ENCODE measurements around the gene CTSO. TPM values are rescaled to one million over a fixed set of nuclear protein-coding genes. Genes with fewer than 3 reads are reported as not detected.

Gene CTSO
- total and polyA plus RNA-seq, 3 experiments from 2014 or later, result 4.1 to 39.1 (median 4.1) TPM

DNA sequence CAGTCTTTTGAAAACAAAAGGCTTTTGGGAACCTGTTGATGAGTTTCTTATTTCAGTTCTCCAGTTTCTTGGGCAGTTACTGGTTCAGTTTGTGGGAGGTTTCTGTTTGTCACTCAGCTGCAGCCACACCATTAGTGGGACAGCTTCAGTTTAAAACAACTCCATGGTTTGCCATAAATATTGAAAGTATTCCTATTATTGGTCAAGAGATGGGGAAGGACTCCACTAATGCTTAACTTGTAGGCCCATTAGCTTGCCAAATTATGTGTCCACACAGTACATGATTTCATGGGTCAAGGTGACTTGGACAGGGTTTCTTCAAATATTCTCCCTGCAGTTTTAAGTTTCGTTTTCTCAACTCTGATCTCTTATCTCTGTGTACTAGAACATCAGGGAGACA lies 72.1 kb downstream of the CTSO start:
- no peaks in the 10 kb centered on the region for H3K27me3 Mint-ChIP-seq
- H3K27ac Mint-ChIP-seq, result no peak overlapping the region
- no peak overlapping the region for H3K4me3 Mint-ChIP-seq
- H3K9me3 ChIP-seq (ENCODE audit: low read length), result no peaks in the 10 kb centered on the region
- POLR2A ChIA-PET, result no interaction called here
- no peak overlapping the region for H3K27ac ChIP-seq (ENCODE audit: low read depth, low read length)
- no peaks in the 10 kb centered on the region for H3K36me3 ChIP-seq (ENCODE audit: insufficient read depth, low read length)
- no peaks in the 10 kb centered on the region for H3K4me1 ChIP-seq (ENCODE audit: insufficient read depth, low read length)
- CTCF ChIA-PET, result no interaction called here
- no peak for DNase-seq
- no peaks in the 10 kb centered on the region for H3K36me3 Mint-ChIP-seq
- H3K9me3 Mint-ChIP-seq, result peaks cover 0 to 7% (median 2%) of the 10 kb centered on the region in 5 donors
- H3K27me3 ChIP-seq (ENCODE audit: insufficient read depth, low read length, poor library complexity, severe bottlenecking), result no peaks in the 10 kb centered on the region
- no peaks in the 10 kb centered on the region for H3K4me1 Mint-ChIP-seq
- H3K4me3 ChIP-seq (ENCODE audit: low read length), result no peak overlapping the region

DNA sequence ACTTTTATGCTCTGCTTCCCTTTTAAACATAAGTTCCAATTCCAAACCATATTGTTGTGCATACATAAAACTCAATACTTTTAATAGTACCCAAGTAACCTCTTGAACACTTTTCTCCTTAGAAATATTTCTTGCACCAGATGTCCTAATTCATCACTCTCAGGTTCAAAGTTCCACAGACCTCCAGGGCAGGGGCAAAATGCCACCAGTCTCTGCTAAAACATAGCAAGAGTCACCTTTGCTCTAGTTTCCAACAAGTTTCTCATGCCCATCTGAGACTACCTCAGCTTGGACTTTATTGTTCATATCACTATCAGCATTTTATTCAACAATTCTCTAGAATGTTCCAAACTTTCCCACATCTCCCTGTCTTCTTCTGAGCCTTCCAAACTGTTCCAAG lies 73.9 kb downstream of the CTSO start:
- no peak overlapping the region for H3K27ac Mint-ChIP-seq
- ChIA-PET POLR2A (no interaction called here), CTCF (no interaction called here)
- Histone ChIP-seq H3K4me1 (ENCODE audit: insufficient read depth, low read length) (no peaks in the 10 kb centered on the region), H3K27ac (ENCODE audit: low read depth, low read length) (no peak overlapping the region), H3K4me3 (ENCODE audit: low read length) (no peak overlapping the region), H3K27me3 (ENCODE audit: insufficient read depth, low read length, poor library complexity, severe bottlenecking) (no peaks in the 10 kb centered on the region), H3K36me3 (ENCODE audit: insufficient read depth, low read length) (no peaks in the 10 kb centered on the region), H3K9me3 (ENCODE audit: low read length) (no peaks in the 10 kb centered on the region)
- no peaks in the 10 kb centered on the region for H3K36me3 Mint-ChIP-seq
- no peaks in the 10 kb centered on the region for H3K27me3 Mint-ChIP-seq
- no peaks in the 10 kb centered on the region for H3K4me1 Mint-ChIP-seq
- no peak for DNase-seq
- H3K9me3 Mint-ChIP-seq, result peaks cover 0 to 8% (median 5%) of the 10 kb centered on the region in 5 donors
- H3K4me3 Mint-ChIP-seq, result no peak overlapping the region

DNA sequence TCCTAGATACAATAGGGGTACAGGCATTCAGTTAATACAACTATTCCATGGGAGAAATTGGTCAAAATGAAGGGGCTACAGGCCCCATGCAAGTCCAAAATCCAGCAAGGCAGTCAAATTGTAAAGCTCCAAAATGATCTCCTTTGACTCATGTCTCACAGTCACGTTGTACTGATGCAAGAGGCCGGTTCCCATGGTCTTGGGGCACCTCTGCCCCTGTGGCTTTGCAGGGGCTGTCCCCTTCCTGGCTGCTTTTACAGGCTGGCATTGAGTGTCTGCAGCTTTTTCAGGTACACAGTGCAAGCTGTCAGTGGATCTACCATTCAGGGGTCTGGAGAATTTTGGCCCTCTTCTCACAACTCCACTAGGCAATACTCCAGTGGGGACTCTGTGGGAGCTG lies 75.1 kb downstream of the CTSO start:
- Histone ChIP-seq H3K4me1 (ENCODE audit: insufficient read depth, low read length) (no peaks in the 10 kb centered on the region), H3K27me3 (ENCODE audit: insufficient read depth, low read length, poor library complexity, severe bottlenecking) (no peaks in the 10 kb centered on the region), H3K4me3 (ENCODE audit: low read length) (no peak overlapping the region), H3K27ac (ENCODE audit: low read depth, low read length) (no peak overlapping the region), H3K36me3 (ENCODE audit: insufficient read depth, low read length) (no peaks in the 10 kb centered on the region), H3K9me3 (ENCODE audit: low read length) (no peaks in the 10 kb centered on the region)
- H3K4me3 Mint-ChIP-seq, result no peak overlapping the region
- POLR2A ChIA-PET, result no interaction called here
- H3K9me3 Mint-ChIP-seq, result peaks cover 0 to 7% (median 5%) of the 10 kb centered on the region in 5 donors
- no peak overlapping the region for H3K27ac Mint-ChIP-seq
- CTCF ChIA-PET, result no interaction called here
- no peak for DNase-seq
- no peaks in the 10 kb centered on the region for H3K36me3 Mint-ChIP-seq
- H3K4me1 Mint-ChIP-seq, result no peaks in the 10 kb centered on the region
- H3K27me3 Mint-ChIP-seq, result no peaks in the 10 kb centered on the region

DNA sequence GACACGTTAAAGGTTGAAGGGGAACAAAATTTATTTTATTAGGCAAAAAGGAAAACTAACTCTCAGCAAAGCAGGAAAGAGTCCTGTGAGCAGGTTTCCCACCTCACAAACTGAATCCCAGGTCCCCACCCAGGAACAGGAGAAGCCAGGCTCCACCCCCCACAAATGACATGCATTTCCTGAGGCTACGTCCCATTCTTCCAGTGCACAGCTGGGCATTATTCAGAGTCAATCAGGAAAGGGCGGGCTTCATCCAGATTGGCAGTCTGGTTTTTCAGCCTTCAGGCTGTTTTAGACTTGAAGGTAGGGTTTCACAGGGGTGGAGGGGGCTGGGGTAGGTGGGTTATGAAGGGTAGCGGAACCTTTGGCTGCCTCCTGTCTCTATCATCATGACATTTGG lies 75.7 kb downstream of the CTSO start:
- Histone ChIP-seq H3K27me3 (ENCODE audit: insufficient read depth, low read length, poor library complexity, severe bottlenecking) (no peaks in the 10 kb centered on the region), H3K4me1 (ENCODE audit: insufficient read depth, low read length) (no peaks in the 10 kb centered on the region), H3K27ac (ENCODE audit: low read depth, low read length) (no peak overlapping the region), H3K4me3 (ENCODE audit: low read length) (no peak overlapping the region), H3K36me3 (ENCODE audit: insufficient read depth, low read length) (no peaks in the 10 kb centered on the region), H3K9me3 (ENCODE audit: low read length) (no peaks in the 10 kb centered on the region)
- DNase-seq, result no peak
- no peaks in the 10 kb centered on the region for H3K4me1 Mint-ChIP-seq
- H3K27me3 Mint-ChIP-seq, result no peaks in the 10 kb centered on the region
- H3K36me3 Mint-ChIP-seq, result no peaks in the 10 kb centered on the region
- peaks cover 0 to 8% (median 5%) of the 10 kb centered on the region in 5 donors for H3K9me3 Mint-ChIP-seq
- no peak overlapping the region for H3K4me3 Mint-ChIP-seq
- POLR2A ChIA-PET, result no interaction called here
- CTCF ChIA-PET, result no interaction called here
- no peak overlapping the region for H3K27ac Mint-ChIP-seq

DNA sequence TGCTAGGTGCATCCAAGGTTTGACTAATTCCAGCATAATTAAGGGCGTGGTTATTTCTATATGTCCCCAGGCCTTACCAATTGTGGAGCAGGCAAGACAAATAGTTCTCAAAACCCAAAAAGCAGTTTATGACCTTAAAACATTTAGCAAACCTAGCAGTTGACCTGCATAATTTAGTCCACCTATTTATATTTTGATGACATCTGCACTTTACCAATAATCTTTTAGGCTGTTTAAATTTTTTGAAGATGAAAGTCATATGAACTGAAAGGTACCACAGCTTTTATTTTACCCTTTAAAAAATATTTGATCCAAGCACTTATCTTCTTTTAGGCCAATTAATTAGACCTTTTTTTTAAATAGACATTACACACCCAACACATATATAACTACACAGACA lies 77.8 kb downstream of the CTSO start:
- H3K36me3 Mint-ChIP-seq, result no peaks in the 10 kb centered on the region
- Histone ChIP-seq H3K9me3 (ENCODE audit: low read length) (no peaks in the 10 kb centered on the region), H3K27ac (ENCODE audit: low read depth, low read length) (no peak overlapping the region), H3K4me1 (ENCODE audit: insufficient read depth, low read length) (no peaks in the 10 kb centered on the region), H3K4me3 (ENCODE audit: low read length) (no peak overlapping the region), H3K36me3 (ENCODE audit: insufficient read depth, low read length) (no peaks in the 10 kb centered on the region), H3K27me3 (ENCODE audit: insufficient read depth, low read length, poor library complexity, severe bottlenecking) (no peaks in the 10 kb centered on the region)
- H3K4me3 Mint-ChIP-seq, result no peak overlapping the region
- H3K27ac Mint-ChIP-seq, result no peak overlapping the region
- POLR2A ChIA-PET, result no interaction called here
- CTCF ChIA-PET, result no interaction called here
- H3K27me3 Mint-ChIP-seq, result no peaks in the 10 kb centered on the region
- no peak for DNase-seq
- peaks cover 0 to 8% (median 5%) of the 10 kb centered on the region in 5 donors for H3K9me3 Mint-ChIP-seq
- H3K4me1 Mint-ChIP-seq, result no peaks in the 10 kb centered on the region

Other genes starting within 250 kb of the CTSO start
- under 1 TPM in 1 of 2 experiments, not detected in 1; 0.18 TPM for gene GUCY1B1, start 194.8 kb downstream of the CTSO start, total RNA-seq
- 0.12 TPM for gene GUCY1B1, start 194.8 kb downstream of the CTSO start, polyA plus RNA-seq
- not detected for gene ASIC5, start 87.6 kb downstream of the CTSO start, total RNA-seq
- not detected for gene ASIC5, start 87.6 kb downstream of the CTSO start, polyA plus RNA-seq
- gene TDO2, start 50.2 kb downstream of the CTSO start, total RNA-seq, result not detected
- gene TDO2, start 50.2 kb downstream of the CTSO start, polyA plus RNA-seq, result not detected

All from CD8-positive, alpha-beta memory T cell (primary cell).